Aorta (tissue), 5 donors: Measurements from ENCODE around the gene CASP10. TPM values are rescaled to one million over a fixed set of nuclear protein-coding genes. Genes with fewer than 3 reads are reported as not detected.

ENCODE experiments used
- ATAC-seq: fragments of 200-7000 bp; cut with Tn5 transposase; one replicate; pipeline ENCODE4 v1.9.1; 2022; ENCODE audit warnings: moderate library complexity; ENCODE audit not compliant: low FRiP score
- DNase-seq, 2 donors: peaks; one replicate each; pipeline ENCODE4 v3.0.0-alpha.2; 2020
- H3K27ac ChIP-seq, 2 donors: one replicate each; pipeline ENCODE4 v1.5.1; 2013; ENCODE audit warnings: low read length in 2 of 2, mild to moderate bottlenecking in 2 of 2, moderate library complexity in 2 of 2, control low read depth in 1 of 2, inconsistent platforms in 1 of 2, low read depth in 1 of 2
- H3K27me3 ChIP-seq, 2 donors: one replicate each; pipeline ENCODE4 v1.6.1; 2013; ENCODE audit warnings: control low read depth in 1 of 2, low read length in 1 of 2, mild to moderate bottlenecking in 1 of 2, moderate library complexity in 1 of 2; ENCODE audit not compliant: insufficient read depth in 2 of 2, control insufficient read depth in 1 of 2
- H3K36me3 ChIP-seq, 2 donors: one replicate each; pipeline ENCODE4 v1.6.1; 2013; ENCODE audit warnings: control low read depth in 1 of 2, low read length in 1 of 2, mild to moderate bottlenecking in 1 of 2; ENCODE audit not compliant: insufficient read depth in 2 of 2, control insufficient read depth in 1 of 2
- H3K4me1 ChIP-seq, 2 donors: one replicate each; pipeline ENCODE4 v1.6.1; 2013; ENCODE audit warnings: low read length in 2 of 2, control low read depth in 1 of 2, mild to moderate bottlenecking in 1 of 2, moderate library complexity in 1 of 2; ENCODE audit not compliant: insufficient read depth in 2 of 2, control insufficient read depth in 1 of 2
- H3K4me3 ChIP-seq, 2 donors: one replicate each; pipeline ENCODE4 v1.5.1; 2013; ENCODE audit warnings: low read length in 2 of 2, control low read depth in 1 of 2, mild to moderate bottlenecking in 1 of 2
- H3K9me3 ChIP-seq: one replicate; pipeline ENCODE4 v1.6.1; 2013; ENCODE audit warnings: mild to moderate bottlenecking, low read length; ENCODE audit not compliant: control insufficient read depth
- WGBS, 2 donors: extraction: QIAGEN DNeasy Blood & Tissue Kit; methylation state at CpG; one replicate each; pipeline ENCODE4 v1.1.7; 2013; 5-methylcytosine and 5-hydroxymethylcytosine counted together
- intact Hi-C, 2 donors: fragments of 100-400 bp; cut with DNase I; formaldehyde crosslinking; loops; one replicate each; pipeline versions ENCODE4 v1.14.2 to v1.15.0; 2022
- polyA plus RNA-seq, 2 donors: library from polyadenylated mRNA; stranded (reverse); fragments of 200-250 nt; gene quantifications; one replicate each; pipeline ENCODE4 v1.2.3, GENCODE V29; 2013
- total RNA-seq, 2 donors: library from RNA; stranded (reverse); fragmentation: NEBNext Ultra II Directional; extraction: Animal tissue kit (Norgen Biotek cat#: 25700); gene quantifications; one replicate each; pipeline ENCODE4 v1.2.1, GENCODE V29; 2021
- donor health status: healthy with polysubstance abuse.
- donor health status: Bipolar disorder and iron deficiency.
- donor health status: DM: no; HTN: no; CAD: no.
- donor health status: DM: no; HTN: no; CAD: no.
- donor health status: DM: yes; HTN: yes; CAD: no.

The CASP10 gene
- total and polyA plus RNA-seq, 4 donors: 1.1 to 26.1 (median 5.7) TPM

GRCh38 chr2:201242571-201243277 is 59.8 kb downstream of the CASP10 start:
- Histone ChIP-seq H3K27ac (no peak overlapping the region), H3K27me3 (no peaks in the 10 kb centered on the region), H3K4me3 (no peak overlapping the region), H3K36me3 (no peaks in the 10 kb centered on the region), H3K9me3 (no peaks in the 10 kb centered on the region), H3K4me1 (no peaks in the 10 kb centered on the region)
- ATAC-seq (no peak), DNase-seq (no peak)
- intact Hi-C loops: no loop called here

DNA sequence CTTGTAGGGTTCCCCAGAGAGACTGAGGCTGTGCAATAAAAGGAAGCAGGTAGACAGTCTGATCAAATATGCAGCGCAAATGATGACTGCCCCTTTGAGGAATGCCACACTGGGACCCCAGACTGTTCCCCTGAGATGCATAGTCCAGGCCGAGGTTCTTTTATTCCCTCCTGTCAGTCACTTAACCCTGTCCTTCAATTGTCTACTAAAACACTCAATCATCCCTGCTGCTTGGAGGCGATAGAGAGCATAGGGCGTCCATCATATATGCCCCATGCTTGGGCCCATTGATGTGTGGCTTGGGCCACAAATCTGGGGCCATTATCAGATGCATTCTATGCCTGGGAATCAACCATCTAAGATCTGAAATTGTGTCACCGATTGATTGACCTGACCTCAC is 61.9 kb downstream of the CASP10 start:
- no peak overlapping the region for H3K27ac ChIP-seq
- intact Hi-C loops: no loop called here
- WGBS, 2 donors: 82 to 86% methylated on average over 5 of the region's 5 CpGs
- H3K27me3 ChIP-seq: no peaks in the 10 kb centered on the region
- DNase-seq (no peak), ATAC-seq (no peak)
- no peaks in the 10 kb centered on the region for H3K9me3 ChIP-seq
- H3K4me1 ChIP-seq: no peaks in the 10 kb centered on the region
- no peaks in the 10 kb centered on the region for H3K36me3 ChIP-seq
- H3K4me3 ChIP-seq: no peak overlapping the region

GRCh38 chr2:201246280-201246679 is 63.3 kb downstream of the CASP10 start:
- H3K9me3 ChIP-seq: no peaks in the 10 kb centered on the region
- ATAC-seq: no peak
- no peaks in the 10 kb centered on the region for H3K4me1 ChIP-seq
- H3K27ac ChIP-seq: no peak overlapping the region
- intact Hi-C loops: no loop called here
- no peaks in the 10 kb centered on the region for H3K36me3 ChIP-seq
- 68 to 75% methylated on average over 4 of the region's 4 CpGs for WGBS, 2 donors
- H3K4me3 ChIP-seq: no peak overlapping the region
- no peaks in the 10 kb centered on the region for H3K27me3 ChIP-seq
- DNase-seq: no peak

- WGBS, 2 donors: 86 to 91% methylated on average over 6 of the region's 6 CpGs
- no peaks in the 10 kb centered on the region for H3K9me3 ChIP-seq
- DNase-seq: no peak
- ATAC-seq: no peak
- no peaks in the 10 kb centered on the region for H3K36me3 ChIP-seq
- H3K27me3 ChIP-seq: no peaks in the 10 kb centered on the region
- no peak overlapping the region for H3K4me3 ChIP-seq
- H3K27ac ChIP-seq: no peak overlapping the region
- intact Hi-C loops: no loop called here
- H3K4me1 ChIP-seq: no peaks in the 10 kb centered on the region
Measured at GRCh38 chr2:201248288-201248844, 65.4 kb downstream of the CASP10 start.

DNA sequence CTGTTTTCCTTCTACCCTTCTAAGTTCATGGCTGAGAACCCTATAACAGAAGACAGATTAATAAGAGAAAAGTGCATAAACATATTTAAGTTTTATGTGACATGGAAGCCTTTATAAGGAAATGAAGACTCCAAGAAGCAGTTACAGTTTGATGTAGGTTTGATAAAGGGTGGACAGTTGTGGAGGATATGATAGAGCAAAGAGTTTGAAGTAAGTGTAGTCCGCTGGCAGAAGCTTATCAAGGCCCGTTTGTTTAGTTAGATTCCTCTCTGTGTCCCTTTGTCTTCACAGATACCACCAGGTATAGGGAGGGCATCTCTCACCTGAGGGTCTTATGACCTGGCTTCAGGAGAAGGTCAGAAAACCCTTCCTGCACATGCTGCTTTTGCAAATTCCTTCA is 66.9 kb downstream of the CASP10 start:
- Histone ChIP-seq H3K36me3 (no peaks in the 10 kb centered on the region), H3K27me3 (no peaks in the 10 kb centered on the region), H3K4me1 (no peaks in the 10 kb centered on the region), H3K4me3 (peak overlapping the region in 1 of 2 donors; percentile 8), H3K27ac (no peak overlapping the region), H3K9me3 (no peaks in the 10 kb centered on the region)
- ATAC-seq: no peak
- intact Hi-C loops: no loop called here
- 88 to 89% methylated on average over 2 of the region's 2 CpGs for WGBS, 2 donors
- no peak for DNase-seq

DNA sequence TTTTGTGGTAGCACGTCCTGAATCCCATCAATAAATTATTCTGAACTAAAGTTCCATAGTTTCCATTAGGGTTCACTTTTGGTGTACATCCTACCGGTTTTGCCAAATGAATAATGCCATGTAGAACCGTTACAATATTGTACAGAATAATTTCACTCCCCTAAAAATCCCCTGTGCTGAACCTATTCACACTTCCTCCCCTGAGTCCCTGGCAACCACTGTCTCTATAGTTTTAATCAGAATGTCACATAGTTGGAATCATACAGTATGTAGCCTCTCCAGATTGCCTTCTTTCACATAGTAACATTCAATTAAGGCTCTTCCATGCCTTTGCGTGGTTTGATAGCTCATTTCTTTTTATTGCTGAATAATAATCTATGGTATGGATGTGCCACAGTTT is 67.8 kb downstream of the CASP10 start:
- Histone ChIP-seq H3K4me3 (no peak overlapping the region), H3K9me3 (no peaks in the 10 kb centered on the region), H3K27me3 (no peaks in the 10 kb centered on the region), H3K36me3 (no peaks in the 10 kb centered on the region), H3K27ac (no peak overlapping the region), H3K4me1 (no peaks in the 10 kb centered on the region)
- intact Hi-C loops: no loop called here
- no peak for ATAC-seq
- no peak for DNase-seq
- 84 to 90% methylated on average over 4 of the region's 4 CpGs for WGBS, 2 donors

GRCh38 chr2:201254081-201254730 is 71.3 kb downstream of the CASP10 start:
- WGBS, 2 donors: 45 to 51% methylated on average over 5 of the region's 5 CpGs
- Histone ChIP-seq H3K9me3 (no peaks in the 10 kb centered on the region), H3K27ac (no peak overlapping the region), H3K36me3 (no peaks in the 10 kb centered on the region), H3K4me3 (no peak overlapping the region), H3K27me3 (no peaks in the 10 kb centered on the region), H3K4me1 (no peaks in the 10 kb centered on the region)
- intact Hi-C loops: no loop called here
- peak in 1 of 2 donors; percentile 61 for DNase-seq
- no peak for ATAC-seq

DNA sequence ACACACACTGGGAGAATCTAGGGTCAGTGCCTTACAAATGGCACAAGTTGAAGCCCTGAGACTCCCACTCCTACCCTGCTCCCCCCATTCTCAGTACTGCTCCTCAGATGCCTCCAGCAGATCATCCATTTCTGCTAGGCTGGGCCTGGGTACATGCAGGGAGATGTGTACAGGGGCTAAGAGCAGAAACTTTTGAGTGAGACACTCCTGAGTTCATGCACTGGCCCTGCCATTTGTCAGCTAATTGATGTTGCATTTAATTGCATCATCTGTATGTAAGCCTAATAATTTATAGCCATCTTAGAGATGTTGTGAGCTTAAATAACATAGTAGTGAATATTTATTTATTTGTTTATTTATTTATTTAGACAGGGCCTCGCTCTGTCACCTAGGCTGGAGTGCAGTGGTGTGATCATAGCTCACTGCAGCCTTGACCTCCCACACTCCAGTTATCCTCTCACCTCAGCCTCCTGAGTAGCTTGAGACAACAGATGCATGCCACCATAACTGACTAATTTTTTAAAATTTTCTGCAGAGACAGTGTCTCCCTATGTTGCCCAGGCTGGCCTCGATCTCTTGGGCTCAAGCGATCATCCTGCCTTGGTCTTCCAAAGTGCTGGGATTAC is 72.6 kb downstream of the CASP10 start:
- Histone ChIP-seq H3K4me3 (no peak overlapping the region), H3K4me1 (no peaks in the 10 kb centered on the region), H3K27ac (no peak overlapping the region), H3K36me3 (no peaks in the 10 kb centered on the region), H3K27me3 (no peaks in the 10 kb centered on the region), H3K9me3 (no peaks in the 10 kb centered on the region)
- intact Hi-C loops: no loop called here
- 93 to 97% methylated on average over 3 of the region's 3 CpGs for WGBS, 2 donors
- DNase-seq (no peak), ATAC-seq (no peak)
